Measurements from ENCODE around the gene CASP10.
"Not testable (repeated sequence)": the region's sequence is repeated elsewhere in the genome, so short reads cannot be mapped to it uniquely, and the experiment has no call there.

Gene CASP10

DNA sequence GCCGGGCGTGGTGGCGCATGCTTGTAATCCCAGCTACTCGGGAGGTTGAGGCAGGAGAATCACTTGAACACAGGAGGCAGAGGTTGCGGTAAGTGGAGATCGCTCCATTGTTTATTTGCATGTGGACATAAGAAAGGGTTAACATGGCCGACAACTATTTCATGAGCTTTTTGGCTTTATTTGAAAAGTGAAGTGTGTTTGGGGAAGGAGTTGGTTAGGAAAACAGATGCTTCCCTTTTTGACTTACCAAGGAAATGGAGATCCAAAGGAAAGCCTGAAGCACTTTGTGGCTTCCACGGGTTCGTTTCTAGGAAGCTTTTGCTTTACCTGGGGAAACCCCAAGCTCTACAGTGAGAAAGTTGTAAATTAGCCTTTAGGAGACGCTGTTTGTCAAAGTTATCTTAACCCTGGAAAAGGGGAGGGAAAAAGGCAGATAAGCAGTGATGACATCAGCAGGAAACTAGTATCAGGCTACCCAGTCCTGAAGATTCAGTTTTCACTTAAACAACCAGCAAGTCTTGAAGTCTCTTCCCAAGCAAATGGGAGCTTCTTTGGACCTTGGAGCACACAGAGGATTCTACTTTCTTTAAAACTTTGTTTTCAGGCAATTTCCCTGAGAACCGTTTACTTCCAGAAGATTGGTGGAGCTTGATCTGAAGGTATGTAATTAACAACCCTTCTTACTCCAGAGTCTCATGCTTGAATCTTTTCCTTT lies at the start of gene CASP10:
Gene CASP10 (plus strand): TSS at position 492 of the 715 bp plus-strand sequence. CDS start 2,637 bp downstream, outside the sequence.
- no peak for DNase-seq

DNA sequence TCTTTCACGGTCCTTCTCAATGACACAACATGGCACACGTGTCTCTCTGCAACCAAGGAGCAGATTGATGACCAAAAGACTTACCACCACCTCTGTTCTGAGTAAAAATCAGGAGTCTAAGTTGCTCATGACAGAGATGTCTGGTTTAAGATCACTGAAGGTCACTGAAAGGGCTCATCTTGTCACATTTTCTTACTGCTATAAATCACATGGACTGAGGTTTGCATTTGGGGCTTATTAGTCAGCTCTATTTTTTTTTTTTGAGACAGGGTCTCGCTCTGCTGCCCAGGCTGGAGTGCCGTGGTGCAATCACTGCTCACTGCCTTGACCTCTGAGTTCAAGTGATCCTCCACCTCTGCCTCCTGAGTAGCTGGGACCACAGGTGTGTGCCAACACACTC lies 47.6 kb upstream of the CASP10 start:
- DNase-seq = no peak

DNA sequence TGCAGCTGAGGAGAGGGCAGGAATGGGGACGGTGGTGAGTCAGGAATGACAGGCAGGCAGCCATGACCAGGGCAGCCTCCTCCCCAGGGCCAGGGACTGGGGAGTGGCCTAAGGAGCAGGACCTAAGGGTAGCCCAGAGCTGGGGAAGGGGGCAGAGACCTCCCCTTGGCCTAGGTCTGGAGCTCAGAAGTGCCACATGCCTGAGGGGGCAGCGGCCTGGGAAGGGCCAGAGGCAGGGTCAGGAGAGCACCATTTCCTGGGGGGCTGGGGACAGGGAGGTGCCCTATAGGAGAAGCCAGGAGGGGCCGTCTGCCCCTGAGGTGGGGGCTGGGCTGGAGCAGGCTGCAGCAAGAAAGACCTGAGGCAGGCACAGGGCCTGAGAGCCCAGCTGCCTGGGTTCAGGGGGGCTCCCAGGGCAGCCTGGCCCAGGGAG lies 46.0 kb upstream of the CASP10 start:
- no peak for DNase-seq

- DNase-seq = no peak
These were observed 45.2 kb upstream of the CASP10 start for GRCh38 chr2:201137505-201138400.

DNA sequence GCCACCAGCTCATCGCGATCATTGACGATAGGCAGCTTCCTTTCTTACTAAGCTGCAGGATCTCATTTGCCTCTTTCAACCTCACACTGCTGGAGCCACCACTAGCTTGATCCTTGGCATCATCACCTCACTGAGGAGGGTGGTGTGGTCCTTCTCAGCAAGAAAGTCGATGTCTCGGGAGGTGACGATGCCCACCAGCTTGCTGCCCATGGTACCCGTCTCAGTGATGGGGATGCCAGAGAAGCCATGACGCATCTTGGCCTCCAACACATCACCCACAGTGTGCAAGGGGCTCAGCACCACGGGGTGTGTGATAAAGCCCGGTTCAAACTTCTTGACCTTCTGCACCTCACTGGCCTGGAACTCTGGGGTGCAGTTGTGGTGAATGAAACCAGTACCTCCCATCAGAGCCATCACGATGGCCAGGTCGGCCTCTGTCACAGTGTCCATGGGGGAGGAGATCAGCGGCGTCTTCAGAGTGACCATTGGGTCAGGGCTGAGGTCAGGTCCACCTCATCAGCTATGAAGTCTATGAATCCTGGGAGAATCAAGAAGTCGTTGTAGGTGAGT lies 44.5 kb upstream of the CASP10 start:
- DNase-seq = no peak

- not testable (repeated sequence) for DNase-seq
These were observed 43.8 kb upstream of the CASP10 start for GRCh38 chr2:201138986-201139781.

GRCh38 chr2:201139836-201140604 lies 42.9 kb upstream of the CASP10 start:
- DNase-seq = no peak

DNA sequence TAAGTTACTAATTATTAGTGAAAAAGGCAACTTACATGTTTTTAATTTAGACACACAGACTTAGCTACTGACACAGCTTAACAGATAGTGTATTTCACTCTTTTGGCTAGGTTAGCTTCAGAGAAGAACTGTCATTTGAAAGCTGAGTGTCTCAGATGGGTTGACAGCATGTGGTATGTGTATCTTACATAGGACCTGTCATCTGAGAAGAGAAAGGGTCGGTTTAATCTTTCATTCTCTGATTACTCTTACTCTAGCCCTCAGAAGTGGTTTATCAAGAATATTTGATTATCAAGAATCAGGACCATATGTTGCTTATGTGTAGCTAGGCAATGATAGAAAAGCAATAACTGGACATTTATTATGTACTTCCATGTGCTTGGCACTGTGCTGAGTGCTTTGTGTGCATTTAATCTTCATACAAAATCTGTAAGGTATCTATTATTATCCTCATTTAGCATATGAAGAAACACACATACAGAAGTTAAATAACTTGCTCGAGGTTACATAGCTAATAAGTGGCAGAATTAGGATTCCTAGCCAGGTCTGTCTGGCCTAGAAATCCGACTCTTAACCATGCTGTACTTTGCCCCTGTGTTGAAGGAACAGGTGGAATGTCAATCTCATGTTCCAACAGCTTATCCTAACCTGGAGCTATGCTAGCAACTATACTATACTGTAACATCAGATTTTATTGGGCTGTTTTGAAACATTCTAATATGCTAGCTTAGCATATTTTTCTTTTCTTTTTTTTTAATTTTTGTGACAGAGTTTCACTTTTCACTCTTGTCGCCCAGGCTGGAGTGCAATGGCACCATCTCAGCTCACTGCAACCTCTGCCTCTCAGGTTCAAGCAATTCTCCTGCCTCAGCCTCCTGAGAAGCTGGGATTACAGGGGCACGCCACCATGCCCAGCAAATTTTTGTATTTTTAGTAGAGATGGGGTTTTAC lies 38.6 kb upstream of the CASP10 start:
- DNase-seq = no peak

- no peak for DNase-seq
These were observed 34.4 kb upstream of the CASP10 start for GRCh38 chr2:201148434-201148990.

DNA sequence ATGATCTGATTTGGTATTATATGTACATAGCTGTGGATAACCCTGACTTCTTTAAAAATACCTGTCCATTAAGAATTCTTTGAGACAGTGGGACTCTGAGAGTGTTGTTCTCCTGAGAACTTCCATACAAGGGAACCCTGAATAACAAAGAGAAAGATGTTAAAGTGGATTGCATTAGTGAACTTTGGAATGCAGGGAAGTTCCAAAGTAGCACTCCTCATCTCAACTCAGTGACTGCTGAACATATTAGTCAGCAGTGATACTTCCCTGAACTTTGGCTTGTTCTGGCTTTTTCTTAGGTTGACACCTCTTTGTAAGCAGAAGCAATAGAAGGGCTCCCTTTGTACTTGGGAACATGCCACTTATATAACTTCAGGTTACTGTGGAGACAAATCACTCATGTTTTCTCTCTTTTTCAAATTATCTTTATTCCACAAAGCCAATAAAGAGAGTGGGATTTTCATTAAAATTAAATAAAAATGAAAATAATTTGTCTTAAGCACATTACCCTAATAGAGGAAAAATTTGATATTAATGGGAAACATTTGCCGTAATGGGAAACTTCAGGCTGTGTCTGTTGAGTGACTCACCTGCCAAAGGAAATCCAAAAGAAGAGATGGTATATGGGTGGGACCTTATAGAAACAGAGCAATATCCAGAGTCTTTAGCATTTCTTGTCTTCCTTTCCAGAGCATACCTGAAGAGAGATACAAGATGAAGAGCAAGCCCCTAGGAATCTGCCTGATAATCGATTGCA lies 33.7 kb upstream of the CASP10 start:
- DNase-seq = no peak

DNA sequence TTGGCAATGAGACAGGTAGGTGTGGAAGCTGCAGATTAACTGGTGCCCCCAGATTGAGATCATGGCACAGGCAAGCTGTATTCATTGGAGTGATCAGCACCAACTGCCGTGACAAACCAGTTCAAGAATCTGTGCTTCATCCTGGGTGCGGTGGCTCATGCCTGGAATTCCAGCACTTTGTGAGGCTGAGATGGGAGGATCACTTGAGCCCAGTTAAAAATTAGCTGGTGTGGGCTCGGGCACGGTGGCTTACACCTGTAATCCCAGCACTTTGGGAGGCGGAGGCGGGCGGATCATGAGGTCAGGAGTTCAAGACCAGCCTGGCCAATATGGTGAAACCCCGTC lies 33.1 kb upstream of the CASP10 start:
- DNase-seq = not testable (repeated sequence)

GRCh38 chr2:201150454-201151020 lies 32.4 kb upstream of the CASP10 start:
- DNase-seq = no peak

DNA sequence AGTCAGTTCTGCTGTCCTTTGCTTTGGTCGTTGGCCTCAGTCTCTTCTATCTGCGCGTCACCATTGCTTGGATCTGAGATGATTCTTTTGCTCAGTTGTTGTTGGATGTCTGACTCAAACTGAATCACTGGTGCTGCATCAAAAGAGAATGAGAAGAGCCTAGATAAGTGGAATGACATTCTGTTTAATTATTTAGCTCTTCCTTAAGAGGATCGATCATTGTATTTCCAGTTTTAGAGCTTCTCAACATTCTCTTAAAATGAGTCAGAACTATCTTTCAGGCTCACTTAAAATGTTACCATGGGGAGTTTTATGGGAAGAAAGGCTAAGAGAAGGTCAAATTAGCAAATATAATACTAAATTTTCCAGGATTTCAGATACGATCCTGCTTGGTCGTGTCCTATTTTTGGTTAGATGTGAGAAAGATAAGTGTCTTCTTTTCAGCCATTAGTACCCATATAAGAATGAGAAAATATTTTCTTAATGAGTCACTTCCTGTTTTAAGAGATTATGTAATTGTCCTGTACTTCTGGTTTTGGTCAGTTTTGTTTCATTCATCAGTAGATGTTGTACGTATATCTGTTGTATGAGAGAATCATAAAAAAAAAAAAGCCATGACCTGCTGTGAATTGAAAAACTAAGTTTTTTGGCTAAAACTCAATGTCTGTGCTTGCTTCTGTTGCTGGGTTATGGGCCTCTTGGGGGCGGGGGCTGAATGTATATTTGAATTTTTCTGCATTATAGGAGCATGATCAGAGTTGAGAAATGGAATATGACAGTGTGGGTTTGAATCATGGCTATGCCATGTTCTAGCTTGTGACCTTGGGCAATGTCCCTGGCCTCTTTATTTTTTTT lies 31.6 kb upstream of the CASP10 start:
- DNase-seq = no peak

GRCh38 chr2:201152517-201152916 lies 30.4 kb upstream of the CASP10 start:
- no peak for DNase-seq

- no peak for DNase-seq
These were observed 29.7 kb upstream of the CASP10 start for GRCh38 chr2:201152999-201153815.

DNA sequence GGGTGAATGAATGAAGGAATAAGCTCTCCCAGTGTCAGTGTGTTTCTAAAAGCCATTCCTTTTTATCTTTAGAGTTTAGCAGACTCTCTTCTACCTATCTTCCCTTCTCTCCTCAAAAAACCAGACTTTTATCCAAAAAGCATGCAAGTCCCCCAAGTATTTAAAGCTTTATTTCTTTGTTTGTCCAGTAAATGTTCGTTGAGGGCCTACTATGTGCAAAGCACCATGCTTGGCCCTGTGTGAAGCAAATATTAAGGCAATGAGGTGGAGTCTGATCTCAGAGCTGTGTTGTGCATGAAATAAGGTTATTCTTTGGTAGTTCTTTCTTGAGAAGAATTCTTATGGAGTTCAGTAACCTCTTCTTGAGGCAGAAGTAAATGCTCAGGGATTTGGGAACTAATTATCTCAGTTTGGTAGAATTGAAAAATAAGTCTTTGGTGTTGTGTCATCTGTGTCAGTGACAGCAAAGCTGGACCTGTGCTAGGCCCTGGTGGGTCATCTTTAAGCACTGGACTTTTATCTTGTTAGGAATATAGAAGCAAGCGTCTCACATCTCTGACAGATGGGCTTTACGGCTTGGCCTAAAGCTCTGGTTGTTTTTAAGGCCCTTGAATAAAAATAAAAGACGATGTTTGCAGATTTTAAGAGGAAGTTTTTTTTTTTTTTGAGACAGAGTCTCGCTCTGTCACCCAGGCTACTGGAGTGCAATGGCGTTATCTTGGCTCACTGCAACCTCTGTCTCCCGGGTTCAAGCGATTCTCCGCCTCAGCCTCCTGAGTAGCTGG lies 28.1 kb upstream of the CASP10 start:
- no peak for DNase-seq

DNA sequence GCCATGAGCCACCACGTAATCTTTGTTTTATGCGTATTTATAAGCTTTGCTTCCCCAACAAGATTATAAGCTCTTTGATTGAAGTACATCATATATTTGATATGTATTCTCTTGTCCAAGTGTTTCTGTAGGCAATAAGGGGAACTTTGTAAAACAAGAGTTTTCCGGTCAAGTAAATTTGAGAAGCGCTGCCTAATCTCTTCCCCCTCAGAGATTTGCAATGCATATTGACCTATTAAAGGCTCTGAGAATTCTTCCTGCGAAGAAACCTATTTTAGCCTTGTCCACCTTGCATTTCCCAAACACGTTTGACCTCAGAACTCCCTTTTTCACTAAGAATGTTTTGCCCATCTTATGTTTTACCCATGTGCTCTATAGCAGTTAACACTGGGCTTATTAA lies 26.9 kb upstream of the CASP10 start:
- no peak for DNase-seq
